Activated naive CD8-positive, alpha-beta T cell treated with anti-CD3 and anti-CD28 coated beads, Interleukin-2, amount 50 U/mL, for 24 hours (primary cell): Measurements from ENCODE around the gene NPTX1.

Experiments
- ATAC-seq: fragments of 150-1000 bp; cut with Tn5 transposase; one replicate; pipeline ENCODE4 v1.10.0; 2021
- DNase-seq: peaks from one replicate; pipeline ENCODE4 v3.0.0; 2021
- H3K27ac Mint-ChIP-seq: one replicate; pipeline ENCODE4 v1.8.0; 2021; ENCODE audit warnings: mild to moderate bottlenecking, mixed read lengths
- H3K27me3 Mint-ChIP-seq: one replicate; pipeline ENCODE4 v1.8.0; 2021; ENCODE audit warnings: mixed read lengths
- H3K36me3 Mint-ChIP-seq: one replicate; pipeline ENCODE4 v1.8.0; 2021; ENCODE audit warnings: low read depth, mixed read lengths
- H3K4me1 Mint-ChIP-seq: one replicate; pipeline ENCODE4 v1.8.0; 2021; ENCODE audit warnings: mixed read lengths
- H3K4me3 Mint-ChIP-seq: one replicate; pipeline ENCODE4 v1.8.0; 2021; ENCODE audit warnings: mild to moderate bottlenecking, moderate library complexity, mixed read lengths
- H3K9me3 Mint-ChIP-seq: one replicate; pipeline ENCODE4 v1.8.0; 2021; ENCODE audit warnings: mixed read lengths

NPTX1 gene

GRCh38 chr17:80477647-80478478 lies 1.5 kb upstream of the NPTX1 start:
- H3K9me3 Mint-ChIP-seq: no peaks in the 10 kb centered on the region
- H3K36me3 Mint-ChIP-seq: no peaks in the 10 kb centered on the region
- DNase-seq (peak; percentile 51), ATAC-seq (peak; percentile 39)
- H3K4me3 Mint-ChIP-seq: no peak overlapping the region
- H3K4me1 Mint-ChIP-seq: peaks cover 10% of the 10 kb centered on the region
- H3K27ac Mint-ChIP-seq: no peak overlapping the region
- H3K27me3 Mint-ChIP-seq: peaks cover 68% of the 10 kb centered on the region

- DNase-seq (no peak), ATAC-seq (no peak)
- H3K27me3 Mint-ChIP-seq: peaks cover 65% of the 10 kb centered on the region
- H3K36me3 Mint-ChIP-seq: no peaks in the 10 kb centered on the region
- H3K9me3 Mint-ChIP-seq: no peaks in the 10 kb centered on the region
- peaks cover 14% of the 10 kb centered on the region for H3K4me1 Mint-ChIP-seq
- H3K4me3 Mint-ChIP-seq: no peak overlapping the region
- H3K27ac Mint-ChIP-seq: no peak overlapping the region
Measured at GRCh38 chr17:80476877-80477646, 655 bp upstream of the NPTX1 start.

GRCh38 chr17:80474961-80475909 lies 1.2 kb downstream of the NPTX1 start:
- ATAC-seq: no peak
- DNase-seq: no peak
- Mint-ChIP-seq H3K27ac (no peak overlapping the region), H3K4me3 (peak overlapping the region; percentile 65), H3K9me3 (no peaks in the 10 kb centered on the region), H3K27me3 (peaks cover 64% of the 10 kb centered on the region), H3K4me1 (peaks cover 14% of the 10 kb centered on the region), H3K36me3 (no peaks in the 10 kb centered on the region)

GRCh38 chr17:80474231-80474960 lies 2.0 kb downstream of the NPTX1 start:
- Mint-ChIP-seq H3K4me1 (peaks cover 14% of the 10 kb centered on the region), H3K9me3 (no peaks in the 10 kb centered on the region), H3K36me3 (no peaks in the 10 kb centered on the region), H3K27ac (no peak overlapping the region), H3K4me3 (peak overlapping the region; percentile 65), H3K27me3 (peaks cover 58% of the 10 kb centered on the region)
- ATAC-seq (no peak), DNase-seq (no peak)

GRCh38 chr17:80473701-80474100 lies 2.7 kb downstream of the NPTX1 start:
- Mint-ChIP-seq H3K27ac (no peak overlapping the region), H3K9me3 (no peaks in the 10 kb centered on the region), H3K27me3 (peaks cover 56% of the 10 kb centered on the region), H3K36me3 (no peaks in the 10 kb centered on the region), H3K4me3 (no peak overlapping the region), H3K4me1 (peaks cover 14% of the 10 kb centered on the region)
- ATAC-seq (no peak), DNase-seq (no peak)

GRCh38 chr17:80472996-80473395 lies 3.4 kb downstream of the NPTX1 start:
- H3K27me3 Mint-ChIP-seq: peaks cover 60% of the 10 kb centered on the region
- no peak for DNase-seq
- ATAC-seq: no peak
- peaks cover 14% of the 10 kb centered on the region for H3K4me1 Mint-ChIP-seq
- no peaks in the 10 kb centered on the region for H3K9me3 Mint-ChIP-seq
- H3K36me3 Mint-ChIP-seq: peaks cover under 1% of the 10 kb centered on the region
- H3K4me3 Mint-ChIP-seq: no peak overlapping the region
- no peak overlapping the region for H3K27ac Mint-ChIP-seq

GRCh38 chr17:80471922-80472321 lies 4.5 kb downstream of the NPTX1 start:
- Mint-ChIP-seq H3K36me3 (peaks cover 2% of the 10 kb centered on the region), H3K27ac (no peak overlapping the region), H3K9me3 (no peaks in the 10 kb centered on the region), H3K4me1 (peaks cover 14% of the 10 kb centered on the region), H3K4me3 (no peak overlapping the region), H3K27me3 (peaks cover 69% of the 10 kb centered on the region)
- DNase-seq: no peak
- ATAC-seq: no peak

GRCh38 chr17:80470603-80471002 lies 5.8 kb downstream of the NPTX1 start:
- Mint-ChIP-seq H3K9me3 (no peaks in the 10 kb centered on the region), H3K4me3 (no peak overlapping the region), H3K27me3 (peaks cover 71% of the 10 kb centered on the region), H3K27ac (no peak overlapping the region), H3K4me1 (peaks cover 14% of the 10 kb centered on the region), H3K36me3 (peaks cover 2% of the 10 kb centered on the region)
- DNase-seq (no peak), ATAC-seq (no peak)

- H3K9me3 Mint-ChIP-seq: no peaks in the 10 kb centered on the region
- H3K4me1 Mint-ChIP-seq: peaks cover 6% of the 10 kb centered on the region
- H3K27ac Mint-ChIP-seq: no peak overlapping the region
- peaks cover 65% of the 10 kb centered on the region for H3K27me3 Mint-ChIP-seq
- peaks cover 2% of the 10 kb centered on the region for H3K36me3 Mint-ChIP-seq
- no peak overlapping the region for H3K4me3 Mint-ChIP-seq
- ATAC-seq: no peak
- no peak for DNase-seq
Measured at GRCh38 chr17:80469667-80470066, 6.7 kb downstream of the NPTX1 start.

- no peak overlapping the region for H3K4me3 Mint-ChIP-seq
- ATAC-seq (no peak), DNase-seq (no peak)
- no peaks in the 10 kb centered on the region for H3K9me3 Mint-ChIP-seq
- peaks cover 58% of the 10 kb centered on the region for H3K27me3 Mint-ChIP-seq
- peaks cover 2% of the 10 kb centered on the region for H3K36me3 Mint-ChIP-seq
- H3K4me1 Mint-ChIP-seq: peaks cover 4% of the 10 kb centered on the region
- H3K27ac Mint-ChIP-seq: no peak overlapping the region
Measured at GRCh38 chr17:80468781-80469493, 7.5 kb downstream of the NPTX1 start.

GRCh38 chr17:80468242-80468641 lies 8.2 kb downstream of the NPTX1 start:
- Mint-ChIP-seq H3K27me3 (peaks cover 52% of the 10 kb centered on the region), H3K4me1 (peaks cover 4% of the 10 kb centered on the region), H3K27ac (no peak overlapping the region), H3K36me3 (peaks cover 2% of the 10 kb centered on the region), H3K9me3 (no peaks in the 10 kb centered on the region), H3K4me3 (no peak overlapping the region)
- no peak for DNase-seq
- no peak for ATAC-seq

- peaks cover 37% of the 10 kb centered on the region for H3K27me3 Mint-ChIP-seq
- H3K27ac Mint-ChIP-seq: no peak overlapping the region
Measured at GRCh38 chr17:80466188-80466705, 10.2 kb downstream of the NPTX1 start.

GRCh38 chr17:80465327-80465974 lies 11.0 kb downstream of the NPTX1 start:
- H3K9me3 Mint-ChIP-seq: no peaks in the 10 kb centered on the region
- DNase-seq: no peak

More at GRCh38 chr17:80466188-80466705, 10.2 kb downstream of the NPTX1 start:
- H3K36me3 Mint-ChIP-seq: peaks cover 2% of the 10 kb centered on the region
- H3K9me3 Mint-ChIP-seq: no peaks in the 10 kb centered on the region
- no peaks in the 10 kb centered on the region for H3K4me1 Mint-ChIP-seq
- DNase-seq: no peak
- H3K4me3 Mint-ChIP-seq: no peak overlapping the region
- no peak for ATAC-seq

More at GRCh38 chr17:80465327-80465974, 11.0 kb downstream of the NPTX1 start:
- H3K4me1 Mint-ChIP-seq: no peaks in the 10 kb centered on the region
- H3K36me3 Mint-ChIP-seq: peaks cover 2% of the 10 kb centered on the region
- H3K27me3 Mint-ChIP-seq: peaks cover 30% of the 10 kb centered on the region
- no peak for ATAC-seq
- no peak overlapping the region for H3K4me3 Mint-ChIP-seq
- H3K27ac Mint-ChIP-seq: no peak overlapping the region
